Keratinocyte (primary cell): ENCODE results near the gene CEP85.

Source experiments
- CTCF ChIP-seq, 3 experiments: IDR thresholded peaks in 1 of 3; conservative IDR thresholded peaks in 1 of 3; optimal IDR thresholded peaks in 1 of 3; 2 replicates in 2 of 3; 3 replicates in 1 of 3; pipeline versions ENCODE3 to v1.5.1; 2011; ENCODE audit warnings: low read length in 3 of 3, mild to moderate bottlenecking in 3 of 3, moderate library complexity in 2 of 3, control low read depth in 1 of 3, inconsistent platforms in 1 of 3; ENCODE audit not compliant: insufficient read depth in 2 of 3; ENCODE audit errors: extremely low read depth in 1 of 3
- EZH2 ChIP-seq: IDR thresholded peaks from one replicate; pipeline ENCODE4 v1.6.1; 2012; ENCODE audit warnings: inconsistent platforms, mild to moderate bottlenecking, low read length, moderate library complexity

- TF ChIP-seq CTCF (optimal IDR thresholded peaks at IDR 0.05 in 1 of 3, IDR thresholded peaks at IDR 0.05 in 1 of 3, conservative IDR thresholded peaks at IDR 0.05 in 1 of 3; ENCODE audit: extremely low read depth in 1 of 3, insufficient read depth in 2 of 3, low read length in 3 of 3) (no peak), EZH2 (no peak)
Measured at GRCh38 chr1:26184883-26185282, 49.1 kb upstream of the CEP85 start.
